Neural crest cell (in vitro differentiated cells): ENCODE data around the gene NREP. TPM values are rescaled to one million over a fixed set of nuclear protein-coding genes. Genes with fewer than 3 reads are reported as not detected.

Experiments
- DNase-seq: peaks from one replicate; pipeline ENCODE4 v3.0.0; 2021; ENCODE audit warnings: low read depth, mixed read lengths, low spot score
- H3K27ac Mint-ChIP-seq: one replicate; pipeline ENCODE4 v1.8.0; 2021; ENCODE audit warnings: mild to moderate bottlenecking, mixed read lengths; ENCODE audit not compliant: unreplicated experiment
- H3K27me3 Mint-ChIP-seq: 2 replicates; pipeline ENCODE4 v1.8.0; 2021; ENCODE audit warnings: low read depth, mild to moderate bottlenecking, mixed read lengths
- H3K36me3 Mint-ChIP-seq: 2 replicates; pipeline ENCODE4 v1.8.0; 2021; ENCODE audit warnings: low read depth, mild to moderate bottlenecking, mixed read lengths
- H3K4me1 Mint-ChIP-seq: 2 replicates; pipeline ENCODE4 v1.8.0; 2021; ENCODE audit warnings: mixed read lengths
- H3K4me3 Mint-ChIP-seq: one replicate; pipeline ENCODE4 v1.8.0; 2021; ENCODE audit warnings: mild to moderate bottlenecking, mixed read lengths
- H3K9me3 Mint-ChIP-seq: 2 replicates; pipeline ENCODE4 v1.8.0; 2021; ENCODE audit warnings: mixed read lengths
- CTCF ChIP-seq: fragments of 200-600 bp; sonication (generic); conservative IDR thresholded peaks from 2 replicates; pipeline ENCODE4 v1.5.0; 2021; ENCODE audit warnings: antibody characterized with exemption, mild to moderate bottlenecking
- total RNA-seq: library from RNA; stranded (reverse); gene quantifications from 2 replicates; pipeline ENCODE4 v1.2.1, GENCODE V29; 2021

Gene NREP
- total RNA-seq, 1 donor from 2014 or later, result 382 TPM

GRCh38 chr5:111697215-111697614 lies 59.8 kb downstream of the NREP start:
- no peak for DNase-seq
- Mint-ChIP-seq H3K4me3 (no peak overlapping the region), H3K36me3 (no peaks in the 10 kb centered on the region), H3K9me3 (no peaks in the 10 kb centered on the region), H3K27ac (no peak overlapping the region), H3K27me3 (no peaks in the 10 kb centered on the region), H3K4me1 (peaks cover 12% of the 10 kb centered on the region)
- TF ChIP-seq CTCF, result no peak

- no peak overlapping the region for H3K4me3 Mint-ChIP-seq
- H3K27me3 Mint-ChIP-seq, result no peaks in the 10 kb centered on the region
- no peaks in the 10 kb centered on the region for H3K36me3 Mint-ChIP-seq
- TF ChIP-seq CTCF, result no peak
- H3K9me3 Mint-ChIP-seq, result no peaks in the 10 kb centered on the region
- DNase-seq, result no peak
- no peak overlapping the region for H3K27ac Mint-ChIP-seq
- H3K4me1 Mint-ChIP-seq, result peaks cover 12% of the 10 kb centered on the region
These were observed 61.0 kb downstream of the NREP start for GRCh38 chr5:111695991-111696390.

GRCh38 chr5:111694133-111694532 lies 62.9 kb downstream of the NREP start:
- no peak overlapping the region for H3K4me3 Mint-ChIP-seq
- H3K36me3 Mint-ChIP-seq, result no peaks in the 10 kb centered on the region
- H3K27ac Mint-ChIP-seq, result no peak overlapping the region
- H3K4me1 Mint-ChIP-seq, result peaks cover 7% of the 10 kb centered on the region
- no peak for TF ChIP-seq CTCF
- H3K27me3 Mint-ChIP-seq, result no peaks in the 10 kb centered on the region
- no peaks in the 10 kb centered on the region for H3K9me3 Mint-ChIP-seq
- DNase-seq, result no peak

GRCh38 chr5:111691914-111692313 lies 65.1 kb downstream of the NREP start:
- no peak for TF ChIP-seq CTCF
- no peaks in the 10 kb centered on the region for H3K9me3 Mint-ChIP-seq
- H3K4me1 Mint-ChIP-seq, result peaks cover 4% of the 10 kb centered on the region
- no peak overlapping the region for H3K27ac Mint-ChIP-seq
- no peaks in the 10 kb centered on the region for H3K27me3 Mint-ChIP-seq
- H3K4me3 Mint-ChIP-seq, result no peak overlapping the region
- no peak for DNase-seq
- no peaks in the 10 kb centered on the region for H3K36me3 Mint-ChIP-seq

- TF ChIP-seq CTCF, result no peak
- Mint-ChIP-seq H3K27ac (no peak overlapping the region), H3K36me3 (no peaks in the 10 kb centered on the region), H3K4me1 (peaks cover 4% of the 10 kb centered on the region), H3K27me3 (no peaks in the 10 kb centered on the region), H3K9me3 (no peaks in the 10 kb centered on the region), H3K4me3 (no peak overlapping the region)
- no peak for DNase-seq
These were observed 65.5 kb downstream of the NREP start for GRCh38 chr5:111691508-111691907.
